Heart right ventricle (tissue), 16 donors: ENCODE results near the gene ZFHX3. TPM values are rescaled to one million over a fixed set of nuclear protein-coding genes. Genes with fewer than 3 reads are reported as not detected.

Source experiments
- ATAC-seq, 8 donors: fragments of 200-7000 bp; cut with Tn5 transposase; one replicate each; pipeline ENCODE4 v1.9.1; 2020; ENCODE audit warnings: mild to moderate bottlenecking in 8 of 8, moderate library complexity in 8 of 8, moderate number of reproducible peaks in 1 of 8
- DNase-seq, 2 donors: peaks; one replicate each; pipeline ENCODE4 v3.0.0-alpha.2; 2020
- H3K27ac ChIP-seq, 10 donors: fragments of 200-600 bp; sonication (generic) in 2 of 10; one replicate each; pipeline versions ENCODE4 v1.5.0 to v1.8.0; 2020 to 2022; ENCODE audit warnings: mild to moderate bottlenecking in 3 of 10
- H3K27me3 ChIP-seq, 7 donors: fragments of 200-600 bp; one replicate each; pipeline ENCODE4 v1.8.0; 2021 to 2022; ENCODE audit warnings: mild to moderate bottlenecking in 2 of 7
- H3K36me3 ChIP-seq, 9 donors: fragments of 200-600 bp; sonication (generic) in 1 of 9; one replicate each; pipeline versions ENCODE4 v1.5.0 to v1.8.0; 2020 to 2022; ENCODE audit warnings: mild to moderate bottlenecking in 2 of 9
- H3K4me1 ChIP-seq, 9 donors: fragments of 200-600 bp; sonication (generic) in 1 of 9; one replicate each; pipeline versions ENCODE4 v1.5.0 to v1.8.0; 2020 to 2022; ENCODE audit warnings: mild to moderate bottlenecking in 4 of 9
- H3K4me3 ChIP-seq, 10 donors: fragments of 200-600 bp; sonication (generic) in 2 of 10; one replicate each; pipeline versions ENCODE4 v1.5.0 to v1.8.0; 2020 to 2022; ENCODE audit warnings: mild to moderate bottlenecking in 7 of 10, moderate library complexity in 2 of 10
- H3K9me3 ChIP-seq, 11 donors: fragments of 200-600 bp in 10 of 11; sonication (generic) in 2 of 11; one replicate each; pipeline versions ENCODE4 v1.5.0 to v1.8.0; 2013 to 2022; ENCODE audit warnings: mild to moderate bottlenecking in 2 of 11, control low read depth in 1 of 11, moderate library complexity in 1 of 11
- WGBS, 2 donors: extraction: QIAGEN DNeasy Blood & Tissue Kit; methylation state at CpG; one replicate each; pipeline ENCODE4 v1.1.7; 2013; ENCODE audit warnings: inconsistent platforms in 1 of 2; 5-methylcytosine and 5-hydroxymethylcytosine counted together
- intact Hi-C, 10 donors: fragments of 100-400 bp; cut with DNase I; formaldehyde crosslinking; loops; one replicate each; pipeline versions ENCODE4 v1.11.1 to v1.14.2; 2022
- polyA plus RNA-seq, 2 donors: library from polyadenylated mRNA; stranded (reverse); fragments of 200-250 nt; gene quantifications; one replicate each; pipeline ENCODE4 v1.2.3, GENCODE V29; 2013
- total RNA-seq, 10 donors: library from RNA; stranded (reverse); fragmentation: NEBNext Ultra II Directional in 3 of 10; extraction: Animal tissue kit (Norgen Biotek cat#: 25700) in 3 of 10; gene quantifications; one replicate each; pipeline versions ENCODE4 v1.2.1 to v1.2.4, GENCODE V29; 2021 to 2023
- TF ChIP-seq, protein P1 (sequence below), 9 donors: fragments of 200-600 bp; sonication (generic) in 2 of 9; IDR thresholded peaks; one replicate each; pipeline versions ENCODE4 v1.5.0 to v1.8.0; 2021 to 2022; ENCODE audit warnings: antibody characterized with exemption in 9 of 9, mild to moderate bottlenecking in 5 of 9, moderate library complexity in 1 of 9
- donor health status: Arrhythmogenic right ventricular cardiomyopathy.
- donor health status: ischemic (EF 13 %, LVEDD 7.1; RV severe dilation, severe dysfunction).
- donor health status: healthy with polysubstance abuse.
- donor health status: DM: no; HTN: yes; CAD: no.
- donor health status: DM: no; HTN: no; CAD: no.
- donor health status: ischemic (EF 25% LVEDD 6.9; RV normal size, moderate dysfunction).
- donor health status: ischemic (EF 25% LVEDD 5.7; RV mildly dilated, moderate dysfunction).
- donor health status: healthy.
- donor health status: DM: yes; HTN: yes; CAD: no.
- donor health status: Ischemic cardiomyopathy.
- donor health status: ischemic (EF 35%, LVEDD 5.7; RV mildly dilated, moderate dysfunction).
- donor health status: nonischemic (EF 11% LVEDD 7.7; RV severe dilation, severe dysfunction).
- donor health status: DM: yes; HTN: yes; CAD: no.
- donor health status: PGD.
- donor health status: ischemic (EF 29% LVEDD 5.4; RV normal size, mild dysfunction).
- donor health status: nonischemic (EF 23%, LVEDD 6.1; RV moderate dilation, normal function).

Gene ZFHX3
- total and polyA plus RNA-seq, 12 donors: 1.6 to 15.2 (median 10.4) TPM

DNA sequence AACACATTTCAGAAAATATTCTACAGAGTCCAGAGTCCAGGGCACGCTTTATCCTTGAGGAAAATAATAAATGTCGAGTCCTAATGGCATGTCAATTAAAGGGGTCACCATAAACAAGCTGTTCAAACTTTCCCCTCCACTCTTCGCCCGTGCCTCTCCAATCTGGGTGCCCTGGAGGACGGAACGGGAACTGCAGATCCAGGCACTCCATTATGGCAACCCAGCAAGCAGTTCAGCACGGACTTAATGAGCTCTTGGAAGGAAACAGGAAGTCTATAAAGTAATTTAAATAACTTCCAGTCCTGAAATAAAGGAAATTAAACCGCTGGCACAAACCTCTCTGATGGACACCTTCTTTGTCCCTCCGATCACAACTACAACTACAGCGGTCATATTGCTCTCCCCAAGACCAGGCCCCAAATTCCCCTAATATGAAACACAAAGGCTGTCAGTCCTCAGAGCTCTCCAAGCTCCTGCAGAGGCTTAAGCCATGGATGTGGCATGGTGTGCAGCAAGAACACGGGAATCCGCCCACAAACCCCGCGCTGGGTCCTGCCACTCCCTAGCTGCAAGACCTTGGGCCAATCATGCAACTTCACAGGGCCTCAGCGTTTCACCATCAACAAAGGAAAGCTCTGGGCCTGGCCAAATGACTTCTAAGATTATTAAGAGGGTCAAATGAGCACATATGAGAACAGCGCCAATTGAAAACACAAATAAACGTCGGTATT, 52.6 kb downstream of the ZFHX3 start:
- no peaks in the 10 kb centered on the region for H3K27me3 ChIP-seq
- WGBS, 2 donors: 79% methylated on average over 18 of the region's 18 CpGs
- TF ChIP-seq, protein P1, sequence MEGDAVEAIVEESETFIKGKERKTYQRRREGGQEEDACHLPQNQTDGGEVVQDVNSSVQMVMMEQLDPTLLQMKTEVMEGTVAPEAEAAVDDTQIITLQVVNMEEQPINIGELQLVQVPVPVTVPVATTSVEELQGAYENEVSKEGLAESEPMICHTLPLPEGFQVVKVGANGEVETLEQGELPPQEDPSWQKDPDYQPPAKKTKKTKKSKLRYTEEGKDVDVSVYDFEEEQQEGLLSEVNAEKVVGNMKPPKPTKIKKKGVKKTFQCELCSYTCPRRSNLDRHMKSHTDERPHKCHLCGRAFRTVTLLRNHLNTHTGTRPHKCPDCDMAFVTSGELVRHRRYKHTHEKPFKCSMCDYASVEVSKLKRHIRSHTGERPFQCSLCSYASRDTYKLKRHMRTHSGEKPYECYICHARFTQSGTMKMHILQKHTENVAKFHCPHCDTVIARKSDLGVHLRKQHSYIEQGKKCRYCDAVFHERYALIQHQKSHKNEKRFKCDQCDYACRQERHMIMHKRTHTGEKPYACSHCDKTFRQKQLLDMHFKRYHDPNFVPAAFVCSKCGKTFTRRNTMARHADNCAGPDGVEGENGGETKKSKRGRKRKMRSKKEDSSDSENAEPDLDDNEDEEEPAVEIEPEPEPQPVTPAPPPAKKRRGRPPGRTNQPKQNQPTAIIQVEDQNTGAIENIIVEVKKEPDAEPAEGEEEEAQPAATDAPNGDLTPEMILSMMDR (IDR thresholded peaks at IDR 0.05): peak in 7 of 9 donors; percentile 15 to 52 (median 31)
- H3K4me1 ChIP-seq: peaks cover 13 to 82% (median 38%) of the 10 kb centered on the region in 9 donors
- no peak overlapping the region for H3K27ac ChIP-seq
- no peak overlapping the region for H3K4me3 ChIP-seq
- no peaks in the 10 kb centered on the region for H3K9me3 ChIP-seq
- ATAC-seq (no peak), DNase-seq (no peak)
- H3K36me3 ChIP-seq: no peaks in the 10 kb centered on the region
- intact Hi-C loops: no loop called here

GRCh38 chr16:72992142-72992601, 55.8 kb downstream of the ZFHX3 start:
- intact Hi-C loops: no loop called here
- peak in 3 of 8 donors; percentile 27 to 67 (median 46) for ATAC-seq
- peak overlapping the region in 7 of 10 donors; percentile 3 to 55 (median 36) for H3K27ac ChIP-seq

GRCh38 chr16:72991644-72992043, 56.3 kb downstream of the ZFHX3 start:
- Histone ChIP-seq H3K4me3 (no peak overlapping the region), H3K27ac (peak overlapping the region in 4 of 10 donors; percentile 3 to 55 (median 41)), H3K27me3 (no peaks in the 10 kb centered on the region), H3K9me3 (no peaks in the 10 kb centered on the region), H3K36me3 (no peaks in the 10 kb centered on the region), H3K4me1 (peaks cover 11 to 86% (median 51%) of the 10 kb centered on the region in 9 donors)
- TF ChIP-seq, protein P1 (IDR thresholded peaks at IDR 0.05): no peak
- 92 to 93% methylated on average over 6 of the region's 6 CpGs for WGBS, 2 donors
- intact Hi-C loops: no loop called here
- no peak for DNase-seq
- ATAC-seq: no peak

More at GRCh38 chr16:72992142-72992601, 55.8 kb downstream of the ZFHX3 start:
- Histone ChIP-seq H3K9me3 (no peaks in the 10 kb centered on the region), H3K4me1 (peaks cover 11 to 89% (median 48%) of the 10 kb centered on the region in 9 donors), H3K4me3 (no peak overlapping the region), H3K27me3 (no peaks in the 10 kb centered on the region), H3K36me3 (no peaks in the 10 kb centered on the region)
- DNase-seq: no peak
- WGBS, 2 donors: 47 to 48% methylated on average over 6 of the region's 6 CpGs
- TF ChIP-seq, protein P1 (IDR thresholded peaks at IDR 0.05): no peak

DNA sequence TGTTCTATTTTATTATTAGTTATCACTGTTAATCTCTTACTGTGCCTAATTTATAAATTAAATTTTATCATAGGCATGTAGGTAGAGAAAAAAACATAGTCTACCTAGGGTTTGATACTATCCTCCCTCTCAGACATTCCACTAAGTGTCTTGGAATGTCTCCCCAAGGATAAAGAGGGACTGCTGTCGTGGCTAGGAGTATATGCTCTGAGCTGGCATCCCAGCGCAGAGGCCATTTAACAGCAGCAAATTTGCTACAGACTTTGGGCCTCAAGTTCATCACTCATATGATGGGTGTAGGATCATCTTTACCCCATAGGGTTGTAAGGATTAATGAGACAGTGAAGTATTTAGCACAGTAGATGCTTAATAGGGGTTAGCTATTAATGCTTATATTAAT, 56.7 kb downstream of the ZFHX3 start:
- no peak for DNase-seq
- H3K27ac ChIP-seq: peak overlapping the region in 2 of 10 donors; percentile 36 to 55
- 87 to 89% methylated on average over 2 of the region's 2 CpGs for WGBS, 2 donors
- TF ChIP-seq, protein P1 (IDR thresholded peaks at IDR 0.05): no peak
- H3K27me3 ChIP-seq: no peaks in the 10 kb centered on the region
- no peak for ATAC-seq
- no peak overlapping the region for H3K4me3 ChIP-seq
- H3K4me1 ChIP-seq: peaks cover 16 to 86% (median 56%) of the 10 kb centered on the region in 9 donors
- no peaks in the 10 kb centered on the region for H3K36me3 ChIP-seq
- intact Hi-C loops: no loop called here
- no peaks in the 10 kb centered on the region for H3K9me3 ChIP-seq
